Measurements from ENCODE around the gene THSD7B.

The THSD7B gene

DNA sequence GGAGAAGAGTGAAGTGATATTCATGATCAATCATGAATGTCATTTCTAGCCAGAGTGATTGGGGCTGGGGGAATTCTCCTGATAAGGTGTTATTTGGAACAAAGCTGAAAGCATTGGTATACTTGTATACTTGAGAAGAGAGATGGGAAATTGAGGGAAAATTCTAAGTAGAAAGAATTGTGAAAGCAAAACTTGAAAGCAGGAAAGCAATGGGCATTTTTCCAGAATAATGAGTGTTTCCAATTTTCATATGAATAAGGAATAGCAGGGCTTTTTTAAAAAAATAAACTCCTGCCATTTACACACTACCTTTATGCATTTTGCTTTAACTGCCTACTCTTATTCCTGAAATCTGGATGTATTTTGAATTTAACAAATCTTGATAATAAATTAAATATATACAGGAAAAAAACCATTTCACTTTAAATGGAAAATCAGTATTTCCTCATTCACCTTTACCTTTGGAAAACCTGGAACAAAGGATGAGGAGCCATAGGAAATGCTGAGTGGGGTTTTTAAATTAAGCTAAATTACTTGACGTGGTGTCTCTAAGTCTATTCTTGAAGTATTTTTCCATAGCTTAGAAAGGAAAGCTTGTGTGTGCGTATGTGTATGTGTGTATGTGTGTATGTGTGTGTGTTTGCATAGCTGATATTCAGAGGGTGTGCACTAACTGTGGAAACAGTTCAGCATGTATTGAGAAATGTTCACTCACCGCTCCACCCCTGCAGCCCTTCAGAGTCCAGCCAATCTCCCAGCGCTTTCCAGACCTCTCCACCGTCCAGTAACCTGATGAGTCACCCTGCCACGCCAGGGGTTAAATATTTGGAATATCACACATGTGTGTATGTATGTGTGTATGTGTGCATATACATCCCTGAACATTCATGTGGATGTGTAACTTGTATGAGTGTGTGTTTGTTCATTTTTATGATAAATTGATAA, 427.3 kb downstream of the THSD7B start:
- DNase-seq (ENCODE audit: low read depth) = peak; percentile 40

- DNase-seq (ENCODE audit: low read depth) = no peak
Measured at GRCh38 chr2:137193401-137193800, 428.1 kb downstream of the THSD7B start.

DNA sequence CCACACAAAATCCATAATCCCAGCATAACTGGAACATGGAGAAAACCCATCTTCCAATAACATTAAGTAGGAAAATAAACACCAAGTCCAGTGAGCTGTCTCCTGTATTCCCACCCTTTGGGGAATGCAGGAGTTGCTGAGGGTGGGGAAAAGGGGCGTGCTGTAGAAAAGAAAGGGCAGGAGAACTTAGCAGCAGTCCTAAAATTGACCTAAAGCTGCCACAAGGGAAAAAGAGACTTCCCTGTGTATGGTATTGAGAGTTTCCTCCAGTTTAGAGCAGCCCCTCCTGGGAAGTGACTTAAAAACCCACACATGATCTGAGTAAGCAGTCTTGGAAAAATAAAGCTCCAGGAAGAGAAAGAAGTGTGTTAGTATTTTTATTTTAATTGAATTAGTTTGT, 428.8 kb downstream of the THSD7B start:
- no peak for DNase-seq (ENCODE audit: low read depth)

- DNase-seq (ENCODE audit: low read depth) = no peak
Measured at GRCh38 chr2:137199751-137200150, 434.4 kb downstream of the THSD7B start.

DNA sequence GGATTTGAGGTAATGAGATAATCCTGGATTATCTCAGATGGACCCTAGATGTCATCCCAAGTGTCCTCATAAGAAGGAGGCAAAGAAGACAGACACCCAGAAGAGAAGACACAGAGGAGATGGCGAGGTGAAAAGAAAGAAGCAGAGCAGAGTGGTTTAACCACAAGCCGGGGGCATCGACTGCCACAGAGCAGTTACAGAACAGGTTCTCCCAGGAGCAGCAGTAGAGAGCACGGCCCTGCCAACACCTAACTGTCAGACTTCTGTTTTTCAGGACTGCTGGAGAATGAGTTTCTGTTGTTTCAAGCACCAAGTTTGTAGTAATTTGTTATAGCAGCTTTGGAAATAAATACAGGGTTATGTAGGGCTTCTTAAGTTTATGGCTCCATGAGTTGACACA, 437.0 kb downstream of the THSD7B start:
- DNase-seq (ENCODE audit: low read depth) = no peak

GRCh38 chr2:137205324-137205723, 440.0 kb downstream of the THSD7B start:
- no peak for DNase-seq (ENCODE audit: low read depth)

GRCh38 chr2:137206069-137206468, 440.7 kb downstream of the THSD7B start:
- no peak for DNase-seq (ENCODE audit: low read depth)

GRCh38 chr2:137207030-137207429, 441.7 kb downstream of the THSD7B start:
- no peak for DNase-seq (ENCODE audit: low read depth)

GRCh38 chr2:137208431-137208891, 443.1 kb downstream of the THSD7B start:
- no peak for DNase-seq (ENCODE audit: low read depth)

DNA sequence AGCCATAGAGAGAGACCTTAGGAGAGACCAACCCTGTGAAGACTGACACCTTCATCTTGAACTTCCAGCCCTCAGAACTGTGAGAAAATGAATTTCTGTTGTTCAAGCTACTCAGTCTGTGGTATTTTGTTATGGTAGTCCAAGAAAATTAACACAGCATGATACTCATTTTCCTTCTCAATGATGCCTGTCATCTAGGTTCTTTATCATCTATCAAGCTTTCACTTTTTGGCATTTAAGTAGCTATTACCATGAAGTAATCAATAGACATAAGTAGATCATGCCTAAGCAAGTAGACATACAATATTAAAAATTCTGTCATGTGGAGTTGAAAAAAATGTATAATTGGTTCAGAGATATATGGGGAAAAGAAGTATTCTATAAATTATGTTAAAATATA, 444.7 kb downstream of the THSD7B start:
- DNase-seq (ENCODE audit: low read depth) = no peak

DNA sequence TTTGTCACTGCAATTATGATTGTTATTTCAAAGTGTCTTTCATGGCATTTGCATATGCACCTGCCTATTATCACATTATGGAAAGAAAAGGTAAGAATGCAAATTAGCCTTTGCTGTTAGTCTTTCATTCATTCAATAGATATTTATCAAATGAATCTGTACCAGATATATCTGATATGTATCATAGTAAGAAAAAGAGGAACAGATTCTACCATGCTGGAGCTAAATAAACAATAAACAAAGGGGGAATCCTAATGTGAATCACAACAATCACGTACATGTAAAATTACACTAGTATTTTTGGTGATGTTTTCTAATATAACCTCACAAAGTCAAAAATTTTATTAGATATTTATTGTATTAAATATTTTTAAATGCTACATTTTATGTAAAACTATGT, 446.4 kb downstream of the THSD7B start:
- DNase-seq (ENCODE audit: low read depth) = no peak

GRCh38 chr2:137220438-137220993, 455.2 kb downstream of the THSD7B start:
- DNase-seq (ENCODE audit: low read depth) = peak; percentile 81

- no peak for DNase-seq (ENCODE audit: low read depth)
Measured at GRCh38 chr2:137221797-137222492, 456.6 kb downstream of the THSD7B start.

DNA sequence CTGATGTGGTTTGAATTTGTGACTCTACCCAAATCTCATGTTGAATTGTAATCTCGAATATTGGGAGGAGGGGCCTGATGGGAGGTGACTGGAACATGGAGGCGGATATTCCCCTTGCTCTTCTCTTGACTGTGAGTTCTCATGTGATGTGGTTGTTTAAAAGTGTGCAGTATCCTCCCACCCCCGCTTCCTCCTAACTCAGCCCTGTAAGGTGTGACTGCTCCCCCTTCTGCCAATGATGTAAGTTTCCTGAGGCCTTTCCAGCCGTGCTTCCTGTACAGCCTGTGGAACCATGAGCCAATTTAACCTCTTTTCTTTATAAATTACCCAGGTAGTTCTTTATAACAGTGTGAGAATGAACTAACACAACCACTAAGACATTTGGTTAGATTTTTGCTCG, 458.4 kb downstream of the THSD7B start:
- DNase-seq (ENCODE audit: low read depth) = no peak

DNA sequence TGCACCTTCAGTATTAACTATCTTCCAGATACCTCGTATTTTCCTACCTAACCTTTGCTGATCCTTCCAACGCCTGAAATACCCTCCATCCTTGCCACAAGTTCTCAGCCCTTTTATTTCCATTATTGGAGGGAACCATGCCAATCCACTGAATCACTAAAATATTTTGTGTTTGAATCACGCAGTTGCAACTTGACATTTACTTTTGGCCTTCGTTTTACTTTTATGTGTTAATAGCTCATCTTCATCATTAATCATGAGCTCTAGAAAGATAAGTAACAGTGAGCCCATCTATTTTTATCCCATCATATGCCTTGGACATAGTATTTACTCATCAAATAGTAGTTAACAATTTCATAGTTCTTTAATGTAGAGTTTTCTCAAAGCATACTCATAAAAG, 463.2 kb downstream of the THSD7B start:
- DNase-seq (ENCODE audit: low read depth) = peak; percentile 11

GRCh38 chr2:137229834-137230233, 464.5 kb downstream of the THSD7B start:
- no peak for DNase-seq (ENCODE audit: low read depth)

- DNase-seq (ENCODE audit: low read depth) = no peak
Measured at GRCh38 chr2:137231628-137232027, 466.3 kb downstream of the THSD7B start.

GRCh38 chr2:137232076-137232475, 466.7 kb downstream of the THSD7B start:
- DNase-seq (ENCODE audit: low read depth) = no peak

- DNase-seq (ENCODE audit: low read depth) = no peak
Measured at GRCh38 chr2:137233091-137233490, 467.7 kb downstream of the THSD7B start.

GRCh38 chr2:137237055-137237454, 471.7 kb downstream of the THSD7B start:
- DNase-seq (ENCODE audit: low read depth) = peak; percentile 68

DNA sequence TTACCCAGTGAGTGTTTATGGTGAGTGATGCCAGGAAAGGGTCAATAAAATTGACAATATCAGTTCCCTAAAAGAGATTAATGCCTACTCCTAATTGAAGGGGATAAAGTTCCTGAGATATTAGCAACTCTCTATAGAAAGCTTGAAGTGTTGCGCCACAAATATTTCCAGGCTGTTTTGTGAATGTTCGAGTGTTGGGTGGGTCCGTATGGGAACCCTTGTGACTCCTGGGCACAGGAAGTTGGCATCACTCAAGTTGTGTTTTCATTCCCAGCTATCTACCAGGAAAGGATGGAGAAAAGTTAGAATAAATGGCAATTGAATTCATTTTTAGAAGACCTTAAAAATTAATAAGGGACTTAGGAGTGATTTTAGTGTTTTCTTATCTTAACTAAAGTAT, 472.7 kb downstream of the THSD7B start:
- DNase-seq (ENCODE audit: low read depth) = no peak

DNA sequence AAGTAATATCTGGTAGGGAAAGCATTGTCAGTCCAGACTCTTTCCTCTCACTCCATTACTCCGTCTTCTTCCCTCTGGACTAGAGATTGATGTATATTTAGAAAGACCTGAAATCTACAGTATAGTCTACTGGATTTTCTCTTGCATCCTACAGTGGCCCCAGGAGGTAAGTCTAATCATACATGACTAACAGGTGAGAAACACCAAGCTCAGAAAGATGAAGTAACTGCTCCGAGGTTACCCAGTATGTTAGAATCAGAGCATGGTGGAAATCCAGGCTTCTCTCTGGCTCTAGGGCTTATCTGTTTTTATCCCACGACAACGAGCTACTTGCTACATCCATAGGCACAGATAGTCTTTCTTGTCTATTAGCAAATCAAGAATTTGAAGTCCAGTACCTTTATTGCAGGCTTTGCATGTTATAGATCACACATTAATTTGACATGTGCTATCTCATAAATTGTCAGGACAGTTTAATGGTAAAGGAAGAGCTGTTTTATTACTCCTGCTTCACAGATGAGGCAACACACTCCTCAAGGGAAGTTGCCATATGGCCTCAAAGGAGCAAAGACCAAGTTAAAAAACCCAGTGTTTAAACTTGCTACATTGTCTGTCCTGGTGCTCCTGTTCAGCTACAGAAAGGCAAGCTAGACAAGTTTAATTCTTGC, 484.3 kb downstream of the THSD7B start:
- DNase-seq (ENCODE audit: low read depth) = no peak

Measured in fibroblast of gingiva (primary cell).